ENCODE measurements around the gene SDHB. TPM values are rescaled to one million over a fixed set of nuclear protein-coding genes. Genes with fewer than 3 reads are reported as not detected.

Gene SDHB
- total RNA-seq, 1 experiment from 2014 or later: 336 TPM

DNA sequence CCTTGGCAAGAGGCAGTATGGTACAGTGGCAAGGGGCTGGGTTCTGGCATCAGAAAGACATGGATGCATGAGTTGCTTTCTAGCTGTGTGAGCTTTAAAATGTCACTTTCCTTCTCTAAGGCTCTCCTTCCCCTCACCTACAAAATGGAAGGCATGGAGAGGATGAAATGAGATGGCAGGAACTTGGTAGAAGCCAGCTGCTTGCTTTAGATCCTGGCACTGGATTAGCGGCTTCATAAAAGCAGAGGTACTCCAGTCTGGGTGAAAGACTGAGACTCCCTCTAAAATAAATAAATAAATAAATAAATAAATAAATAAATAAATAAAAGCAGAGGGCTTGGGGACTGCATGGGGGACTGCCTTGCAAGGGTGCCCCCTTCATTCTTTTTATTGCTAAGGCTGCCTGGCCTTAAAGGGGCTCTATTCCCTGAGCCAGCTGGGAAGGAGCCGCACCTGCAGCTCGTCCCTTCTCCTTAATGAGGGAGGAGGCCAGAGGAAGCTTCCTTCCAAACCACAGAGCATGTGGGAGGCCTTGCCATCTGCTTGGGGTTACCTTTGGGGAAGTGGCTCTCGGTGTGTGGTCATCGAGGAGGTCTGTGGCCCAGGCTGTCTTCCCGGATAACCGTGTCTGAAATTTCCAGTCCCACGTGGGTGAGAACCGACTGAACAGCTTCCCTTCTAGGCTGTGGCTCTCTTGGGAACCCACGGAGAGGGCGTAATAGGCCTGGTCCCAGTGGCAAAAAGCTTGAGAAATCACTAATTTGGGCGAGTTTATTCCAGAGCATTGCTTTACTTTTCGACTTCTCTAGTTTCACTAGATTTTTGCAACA is 40.1 kb downstream of the SDHB start:
- no TSS peak for BruUV-seq (replicated peaks)
- intact Hi-C loops (cut with micrococcal nuclease): no loop called here
- no peaks in the 10 kb centered on the region for H3K9me2 ChIP-seq (replicated peaks; ENCODE audit: low read length)
- H3K36me3 ChIP-seq (ENCODE audit: low read depth, low read length): peaks cover 5% of the 10 kb centered on the region; the same call in 1 of the 2 replicates
- no peak overlapping the region for H3K4me3 ChIP-seq (ENCODE audit: low read length)
- no peak overlapping the region for H3K27ac ChIP-seq (ENCODE audit: low read length)
- no peak overlapping the region for H3K4me2 ChIP-seq (ENCODE audit: low read length)
- H4K20me1 ChIP-seq (ENCODE audit: low read length): no peaks in the 10 kb centered on the region
- DNase-seq: no peak
- H2AFZ ChIP-seq (ENCODE audit: low read length): no peak overlapping the region
- H3F3A ChIP-seq (ENCODE audit: low read length, unreplicated experiment): no peaks in the 10 kb centered on the region
- ChIA-PET POLR2A (ENCODE audit: unreplicated experiment) (no interaction called here), CTCF (no interaction called here)
- no peak overlapping the region for H3K9ac ChIP-seq (ENCODE audit: low read length)
- H3K27me3 ChIP-seq (ENCODE audit: low read length): no peaks in the 10 kb centered on the region
- H3K79me2 ChIP-seq (ENCODE audit: low read length): peaks cover 12% of the 10 kb centered on the region; the same call in 1 of the 2 replicates
- TF ChIP-seq EZH2 (IDR thresholded peaks at IDR 0.05; ENCODE audit: low read length, unreplicated experiment): no peak
- TF ChIP-seq, protein P1, sequence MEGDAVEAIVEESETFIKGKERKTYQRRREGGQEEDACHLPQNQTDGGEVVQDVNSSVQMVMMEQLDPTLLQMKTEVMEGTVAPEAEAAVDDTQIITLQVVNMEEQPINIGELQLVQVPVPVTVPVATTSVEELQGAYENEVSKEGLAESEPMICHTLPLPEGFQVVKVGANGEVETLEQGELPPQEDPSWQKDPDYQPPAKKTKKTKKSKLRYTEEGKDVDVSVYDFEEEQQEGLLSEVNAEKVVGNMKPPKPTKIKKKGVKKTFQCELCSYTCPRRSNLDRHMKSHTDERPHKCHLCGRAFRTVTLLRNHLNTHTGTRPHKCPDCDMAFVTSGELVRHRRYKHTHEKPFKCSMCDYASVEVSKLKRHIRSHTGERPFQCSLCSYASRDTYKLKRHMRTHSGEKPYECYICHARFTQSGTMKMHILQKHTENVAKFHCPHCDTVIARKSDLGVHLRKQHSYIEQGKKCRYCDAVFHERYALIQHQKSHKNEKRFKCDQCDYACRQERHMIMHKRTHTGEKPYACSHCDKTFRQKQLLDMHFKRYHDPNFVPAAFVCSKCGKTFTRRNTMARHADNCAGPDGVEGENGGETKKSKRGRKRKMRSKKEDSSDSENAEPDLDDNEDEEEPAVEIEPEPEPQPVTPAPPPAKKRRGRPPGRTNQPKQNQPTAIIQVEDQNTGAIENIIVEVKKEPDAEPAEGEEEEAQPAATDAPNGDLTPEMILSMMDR (conservative IDR thresholded peaks at IDR 0.05; ENCODE audit: low read depth, low read length): no peak
- TF ChIP-seq EZH2phosphoT487 (IDR thresholded peaks at IDR 0.05; ENCODE audit: borderline replicate concordance, low read length): no peak
- no peaks in the 10 kb centered on the region for H3K9me3 ChIP-seq (ENCODE audit: low read length)
- H3K4me1 ChIP-seq (ENCODE audit: insufficient read depth, low read length): peaks cover 18% of the 10 kb centered on the region
- ATAC-seq: no peak

DNA sequence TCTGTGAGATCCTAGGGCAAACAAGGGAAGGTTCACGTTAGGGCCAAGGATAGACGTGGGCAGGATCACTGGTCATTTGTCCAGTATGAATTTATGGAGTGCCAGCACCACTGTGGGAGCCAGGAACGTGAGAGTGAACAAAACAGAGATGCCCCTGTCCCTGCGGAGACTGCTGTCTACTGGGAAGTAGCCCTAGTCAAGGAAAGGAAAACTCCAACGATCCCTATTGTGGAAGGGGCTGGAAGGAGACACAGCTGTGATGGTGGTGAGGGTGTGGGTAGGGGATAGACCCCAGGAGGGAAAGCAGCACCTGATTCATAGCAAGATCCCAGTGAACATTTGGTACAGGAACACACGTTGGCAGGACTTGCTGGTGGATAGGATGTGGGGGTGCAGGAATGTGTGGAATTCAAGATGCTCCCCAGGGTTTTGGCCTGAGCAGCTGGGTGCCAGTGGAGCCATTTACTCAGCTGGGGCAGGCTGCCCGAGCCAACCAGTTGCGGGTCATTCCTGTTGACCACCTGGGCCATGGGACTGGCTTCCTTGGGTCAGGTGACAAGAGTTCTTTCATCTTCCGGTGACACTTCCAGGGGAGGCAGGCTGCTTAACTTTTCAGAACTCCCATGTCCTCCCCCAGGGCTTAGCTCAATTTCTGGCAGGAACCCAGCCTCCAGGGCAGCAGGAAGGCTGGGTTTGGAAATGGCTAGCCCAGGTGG is 40.9 kb downstream of the SDHB start:
- no peak overlapping the region for H3K27ac ChIP-seq (ENCODE audit: low read length)
- H3K79me2 ChIP-seq (ENCODE audit: low read length): peaks cover 12% of the 10 kb centered on the region; the same call in 1 of the 2 replicates
- no peaks in the 10 kb centered on the region for H3K36me3 ChIP-seq (ENCODE audit: low read depth, low read length)
- no peak overlapping the region for H2AFZ ChIP-seq (ENCODE audit: low read length)
- ChIA-PET CTCF (no interaction called here), POLR2A (ENCODE audit: unreplicated experiment) (no interaction called here)
- H3K9me3 ChIP-seq (ENCODE audit: low read length): no peaks in the 10 kb centered on the region
- H3K27me3 ChIP-seq (ENCODE audit: low read length): no peaks in the 10 kb centered on the region
- ATAC-seq (no peak), DNase-seq (no peak)
- BruUV-seq (replicated peaks): no TSS peak
- no peak for TF ChIP-seq EZH2phosphoT487 (IDR thresholded peaks at IDR 0.05; ENCODE audit: borderline replicate concordance, low read length)
- no peak for TF ChIP-seq EZH2 (IDR thresholded peaks at IDR 0.05; ENCODE audit: low read length, unreplicated experiment)
- TF ChIP-seq, protein P1 (conservative IDR thresholded peaks at IDR 0.05; ENCODE audit: low read depth, low read length): no peak
- peaks cover 18% of the 10 kb centered on the region for H3K4me1 ChIP-seq (ENCODE audit: insufficient read depth, low read length)
- H3K4me2 ChIP-seq (ENCODE audit: low read length): 0 out of 2 replicates have a peak overlapping the region, but pooled peaks have one; percentile 98
- H3K9me2 ChIP-seq (replicated peaks; ENCODE audit: low read length): no peaks in the 10 kb centered on the region
- H3K4me3 ChIP-seq (ENCODE audit: low read length): no peak overlapping the region
- intact Hi-C loops (cut with micrococcal nuclease): no loop called here
- no peaks in the 10 kb centered on the region for H3F3A ChIP-seq (ENCODE audit: low read length, unreplicated experiment)
- H4K20me1 ChIP-seq (ENCODE audit: low read length): no peaks in the 10 kb centered on the region
- no peak overlapping the region for H3K9ac ChIP-seq (ENCODE audit: low read length)
